Parathyroid adenoma (tissue), 2 donors: ENCODE data around the gene GRIK2.

Source experiments
- H2AFZ ChIP-seq: fragments of 300-600 bp; sonication (generic); one replicate; pipeline ENCODE4 v1.7.0; 2017; ENCODE audit warnings: antibody characterized with exemption, mild to moderate bottlenecking
- H3K27ac ChIP-seq: fragments of 300-600 bp; sonication (generic); one replicate; pipeline ENCODE4 v1.7.0; 2017
- H3K27me3 ChIP-seq: fragments of 300-600 bp; sonication (generic); one replicate; pipeline ENCODE4 v1.7.0; 2017; ENCODE audit warnings: low read length; ENCODE audit not compliant: control insufficient read depth, insufficient read depth
- H3K36me3 ChIP-seq: fragments of 300-600 bp; sonication (generic); one replicate; pipeline ENCODE4 v1.7.0; 2017; ENCODE audit warnings: low read length; ENCODE audit not compliant: control insufficient read depth, insufficient read depth
- H3K4me1 ChIP-seq: fragments of 300-600 bp; sonication (generic); one replicate; pipeline ENCODE4 v1.7.0; 2017; ENCODE audit warnings: control low read depth
- H3K4me2 ChIP-seq: fragments of 300-600 bp; sonication (generic); one replicate; pipeline ENCODE4 v1.7.0; 2017; ENCODE audit warnings: low read length
- H3K4me3 ChIP-seq: fragments of 300-600 bp; sonication (generic); one replicate; pipeline ENCODE4 v1.7.0; 2017; ENCODE audit warnings: low read depth, low read length
- H3K79me2 ChIP-seq: fragments of 300-600 bp; sonication (generic); one replicate; pipeline ENCODE4 v1.7.0; 2017; ENCODE audit warnings: control low read depth
- H3K9ac ChIP-seq: fragments of 300-600 bp; sonication (generic); one replicate; pipeline ENCODE4 v1.7.0; 2017; ENCODE audit warnings: mild to moderate bottlenecking
- H3K9me3 ChIP-seq: fragments of 300-600 bp; sonication (generic); one replicate; pipeline ENCODE4 v1.7.0; 2017; ENCODE audit warnings: low read length; ENCODE audit not compliant: control insufficient read depth
- CTCF ChIP-seq: fragments of 300-600 bp; sonication (generic); IDR thresholded peaks from one replicate; pipeline ENCODE4 v1.7.0; 2017; ENCODE audit warnings: antibody characterized with exemption, mild to moderate bottlenecking
- donor health status: primary hyperparathyroidism.

Gene GRIK2

GRCh38 chr6:101650402-101651100 is 257.0 kb downstream of the GRIK2 start:
- Histone ChIP-seq H3K4me1 (no peaks in the 10 kb centered on the region), H3K36me3 (no peaks in the 10 kb centered on the region), H2AFZ (no peak overlapping the region), H3K9me3 (no peaks in the 10 kb centered on the region), H3K4me2 (no peak overlapping the region), H3K9ac (no peak overlapping the region), H3K79me2 (no peaks in the 10 kb centered on the region), H3K27ac (no peak overlapping the region), H3K27me3 (no peaks in the 10 kb centered on the region), H3K4me3 (no peak overlapping the region)
- TF ChIP-seq CTCF = no peak

- H3K9me3 ChIP-seq = no peaks in the 10 kb centered on the region
- H3K4me1 ChIP-seq = no peaks in the 10 kb centered on the region
- no peak overlapping the region for H3K27ac ChIP-seq
- H2AFZ ChIP-seq = no peak overlapping the region
- no peaks in the 10 kb centered on the region for H3K27me3 ChIP-seq
- H3K4me2 ChIP-seq = no peak overlapping the region
- H3K9ac ChIP-seq = no peak overlapping the region
- H3K79me2 ChIP-seq = no peaks in the 10 kb centered on the region
- no peak overlapping the region for H3K4me3 ChIP-seq
- no peaks in the 10 kb centered on the region for H3K36me3 ChIP-seq
- TF ChIP-seq CTCF = no peak
Measured at GRCh38 chr6:101652079-101652478, 258.6 kb downstream of the GRIK2 start.

GRCh38 chr6:101655109-101655508 is 261.6 kb downstream of the GRIK2 start:
- no peak overlapping the region for H3K4me3 ChIP-seq
- H3K9ac ChIP-seq = no peak overlapping the region
- no peaks in the 10 kb centered on the region for H3K36me3 ChIP-seq
- H3K79me2 ChIP-seq = no peaks in the 10 kb centered on the region
- H3K27ac ChIP-seq = no peak overlapping the region
- no peak overlapping the region for H3K4me2 ChIP-seq
- H3K4me1 ChIP-seq = no peaks in the 10 kb centered on the region
- H2AFZ ChIP-seq = no peak overlapping the region
- H3K27me3 ChIP-seq = no peaks in the 10 kb centered on the region
- no peaks in the 10 kb centered on the region for H3K9me3 ChIP-seq
- no peak for TF ChIP-seq CTCF

- Histone ChIP-seq H3K27ac (no peak overlapping the region), H2AFZ (no peak overlapping the region), H3K27me3 (no peaks in the 10 kb centered on the region), H3K4me3 (no peak overlapping the region), H3K9ac (no peak overlapping the region), H3K4me2 (no peak overlapping the region), H3K4me1 (no peaks in the 10 kb centered on the region), H3K36me3 (no peaks in the 10 kb centered on the region), H3K9me3 (no peaks in the 10 kb centered on the region), H3K79me2 (no peaks in the 10 kb centered on the region)
- no peak for TF ChIP-seq CTCF
Measured at GRCh38 chr6:101662111-101662897, 268.8 kb downstream of the GRIK2 start.
